GM04503 (cell line): ENCODE results near the gene DCDC1.

Experiments used
- DNase-seq: peaks from one replicate; pipeline ENCODE4 v3.0.0-alpha.2; 2012; ENCODE audit warnings: low read depth

DCDC1 gene

GRCh38 chr11:31369348-31370329, at the start of gene DCDC1, which contains the start of gene DNAJC24:
Gene DCDC1 (minus strand): TSS chr11:31369739. CDS start chr11:31328280, 41,459 bp downstream.
Gene DNAJC24 (plus strand): TSS chr11:31369860. CDS start chr11:31370749, 889 bp downstream.
- DNase-seq = peak; percentile 41

GRCh38 chr11:31419138-31419537, 49.6 kb upstream of the DCDC1 start:
- no peak for DNase-seq

GRCh38 chr11:31417816-31418215, 48.3 kb upstream of the DCDC1 start:
- no peak for DNase-seq

- DNase-seq = no peak
Observed at GRCh38 chr11:31417357-31417756, 47.8 kb upstream of the DCDC1 start.

- no peak for DNase-seq
Observed at GRCh38 chr11:31415435-31415834, 45.9 kb upstream of the DCDC1 start.

- no peak for DNase-seq
Observed at GRCh38 chr11:31414338-31414737, 44.8 kb upstream of the DCDC1 start.

- peak; percentile 16 for DNase-seq
Observed at GRCh38 chr11:31412946-31413345, 43.4 kb upstream of the DCDC1 start.

GRCh38 chr11:31408201-31408600, 38.7 kb upstream of the DCDC1 start:
- DNase-seq = no peak

GRCh38 chr11:31404614-31405013, 35.1 kb upstream of the DCDC1 start:
- DNase-seq = no peak

GRCh38 chr11:31397239-31397834, 27.8 kb upstream of the DCDC1 start:
- no peak for DNase-seq

- DNase-seq = peak; percentile 64
Observed at GRCh38 chr11:31387379-31387778, 17.8 kb upstream of the DCDC1 start.

GRCh38 chr11:31383116-31383515, 13.6 kb upstream of the DCDC1 start:
- DNase-seq = no peak

- DNase-seq = no peak
Observed at GRCh38 chr11:31375879-31376278, 6.3 kb upstream of the DCDC1 start.

GRCh38 chr11:31366795-31367194, 2.7 kb downstream of the DCDC1 start:
- no peak for DNase-seq

- no peak for DNase-seq
Observed at GRCh38 chr11:31361743-31362142, 7.8 kb downstream of the DCDC1 start.

- no peak for DNase-seq
Observed at GRCh38 chr11:31355817-31356216, 13.7 kb downstream of the DCDC1 start.

- no peak for DNase-seq
Observed at GRCh38 chr11:31355131-31355530, 14.4 kb downstream of the DCDC1 start.

- DNase-seq = no peak
Observed at GRCh38 chr11:31351168-31351567, 18.4 kb downstream of the DCDC1 start.

- no peak for DNase-seq
Observed at GRCh38 chr11:31340903-31341572, 28.5 kb downstream of the DCDC1 start.

- no peak for DNase-seq
Observed at GRCh38 chr11:31337806-31338205, 31.7 kb downstream of the DCDC1 start.

GRCh38 chr11:31328697-31329096, 40.8 kb downstream of the DCDC1 start:
- DNase-seq = no peak

GRCh38 chr11:31327417-31327816, 42.1 kb downstream of the DCDC1 start:
- no peak for DNase-seq
